ENCODE data around the gene C11orf52.
"Not testable (repeated sequence)": the region's sequence is repeated elsewhere in the genome, so short reads cannot be mapped to it uniquely, and the experiment has no call there.

C11orf52 gene

DNA sequence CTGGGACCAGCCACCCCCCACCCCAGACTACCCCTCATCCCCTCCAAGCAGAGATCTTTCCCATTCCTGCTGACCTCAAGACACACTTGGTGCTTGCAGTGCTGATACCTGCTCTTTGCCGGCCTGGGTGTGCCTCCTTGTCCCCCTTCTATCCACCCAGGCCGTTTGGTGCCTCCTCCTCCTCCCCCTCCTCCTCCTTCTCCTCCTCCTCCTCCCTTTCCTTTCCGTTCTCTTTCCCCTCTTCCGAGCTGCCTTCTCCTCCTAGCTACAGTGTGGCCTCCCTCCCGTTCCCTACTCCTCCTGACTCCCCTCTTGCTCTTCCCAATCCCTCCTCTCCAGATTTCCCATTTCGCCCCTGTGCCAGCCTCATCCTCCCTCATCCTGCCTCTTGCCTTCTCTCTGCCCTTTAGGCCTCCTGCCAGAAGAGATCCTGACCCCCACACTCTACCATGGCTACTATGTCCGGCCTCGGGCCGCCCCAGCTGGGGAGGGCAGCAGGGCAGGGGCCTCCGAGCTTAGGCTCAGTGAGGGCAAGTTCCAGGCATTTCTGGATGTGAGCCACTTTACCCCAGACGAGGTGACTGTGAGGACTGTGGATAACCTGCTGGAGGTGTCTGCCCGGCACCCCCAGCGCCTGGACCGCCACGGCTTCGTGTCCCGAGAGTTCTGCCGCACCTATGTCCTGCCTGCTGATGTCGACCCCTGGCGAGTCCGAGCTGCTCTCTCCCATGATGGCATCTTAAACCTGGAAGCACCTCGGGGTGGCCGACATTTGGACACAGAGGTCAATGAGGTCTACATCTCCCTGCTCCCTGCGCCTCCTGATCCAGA is 5.5 kb upstream of the C11orf52 start:
- no peak for DNase-seq

DNA sequence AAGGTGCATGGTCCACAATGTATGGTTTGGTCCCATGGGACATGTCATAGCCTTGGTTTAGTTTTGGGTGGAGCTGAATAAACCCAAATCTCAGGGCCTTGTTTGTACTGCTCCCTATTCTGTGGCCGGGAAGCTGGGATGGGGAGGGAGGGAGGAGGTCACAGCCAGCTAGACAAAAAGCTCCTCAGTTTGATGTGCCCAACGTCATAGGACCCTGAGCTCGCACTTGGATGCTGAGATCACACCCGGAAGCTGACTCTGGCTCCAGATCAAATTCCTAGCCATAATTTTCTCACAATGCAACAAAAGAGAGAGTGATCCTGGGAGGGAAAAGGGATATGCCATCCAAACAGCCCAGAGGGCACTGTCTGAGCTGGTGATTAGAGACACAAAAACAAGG is 4.7 kb upstream of the C11orf52 start:
- DNase-seq: no peak

DNA sequence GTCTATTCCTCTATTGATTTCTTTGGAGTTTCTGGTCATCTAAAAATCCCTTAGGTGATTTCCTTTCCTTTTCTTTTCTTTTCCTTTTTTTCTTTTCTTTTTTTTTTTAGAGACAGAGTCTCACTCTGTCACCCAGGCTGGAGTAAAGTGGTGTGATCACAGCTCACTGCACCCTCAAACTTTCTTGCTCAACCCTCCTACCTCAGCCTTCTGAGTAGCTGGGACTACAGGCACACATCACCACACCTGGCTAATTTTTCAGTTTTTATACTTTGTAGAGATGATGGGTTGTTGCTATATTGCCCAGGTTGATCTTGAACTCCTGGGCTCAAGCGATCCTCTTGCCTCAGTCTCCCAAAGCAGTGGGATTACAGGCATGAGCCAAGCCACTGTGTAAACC is 1.9 kb upstream of the C11orf52 start:
- no peak for DNase-seq

GRCh38 chr11:111917312-111917711 is 1.4 kb upstream of the C11orf52 start:
- no peak for DNase-seq

DNA sequence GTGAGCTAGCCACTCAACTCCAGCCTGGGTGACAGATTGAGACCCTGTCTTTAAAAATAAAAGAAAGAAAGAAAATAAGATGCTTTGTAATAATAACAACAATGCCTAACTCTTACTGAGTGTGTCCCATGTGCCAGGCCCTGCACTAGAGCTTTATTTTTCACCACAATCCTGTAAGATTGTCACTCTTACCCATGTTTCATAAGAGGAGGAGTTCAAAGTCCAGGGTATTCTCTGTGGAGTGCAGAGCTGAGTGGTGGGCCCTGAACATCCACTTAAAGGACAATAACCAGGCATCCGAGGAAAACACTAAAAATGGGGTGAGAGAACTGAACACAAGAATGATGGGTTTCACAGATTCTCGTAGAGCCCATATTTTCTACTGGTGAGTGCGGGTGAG is 925 bp upstream of the C11orf52 start:
- DNase-seq: no peak

DNA sequence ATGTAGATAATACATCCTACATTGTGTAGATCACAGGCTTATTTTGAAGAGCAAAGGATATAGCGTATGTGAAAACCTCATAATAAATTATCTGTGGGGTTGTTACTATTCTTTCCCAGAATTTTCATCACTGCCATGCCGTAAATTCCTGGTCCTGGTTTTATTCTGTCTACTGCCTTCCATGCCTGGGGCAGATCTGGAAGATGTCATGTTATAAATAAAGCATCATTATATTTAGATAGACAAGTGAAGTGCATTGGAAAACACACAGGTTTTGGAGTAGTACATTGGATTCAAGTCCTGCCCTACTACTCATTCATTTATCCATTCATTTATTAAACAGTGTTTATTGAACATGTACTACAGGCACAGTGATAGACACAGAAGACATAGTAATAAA is 2.2 kb downstream of the C11orf52 start:
- no peak for DNase-seq

- no peak for DNase-seq
Observed at GRCh38 chr11:111921541-111922230, 3.0 kb downstream of the C11orf52 start.

- DNase-seq: no peak
Observed at GRCh38 chr11:111922803-111923202, 4.1 kb downstream of the C11orf52 start.

DNA sequence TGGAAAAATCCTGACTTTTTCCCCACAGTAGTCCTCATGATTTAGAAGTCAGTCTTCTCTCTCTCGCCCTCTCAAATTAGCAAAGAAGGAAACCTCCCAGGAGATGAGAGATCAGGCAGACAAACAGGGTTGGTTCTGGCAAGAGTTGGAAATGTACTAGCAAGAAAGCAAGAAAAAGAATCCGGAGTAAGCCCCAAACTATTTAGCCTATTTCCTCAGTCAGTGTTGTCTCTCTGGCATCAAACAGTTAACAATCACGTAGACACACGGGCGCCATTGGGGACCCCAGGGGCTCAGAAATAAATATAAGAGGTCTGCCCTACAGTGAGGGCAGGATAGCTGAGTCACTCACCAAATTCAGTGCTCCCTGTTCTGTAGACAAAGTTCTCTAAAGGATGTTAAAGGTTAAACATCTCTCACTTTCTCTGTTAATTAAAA is 4.7 kb downstream of the C11orf52 start:
- no peak for DNase-seq

- DNase-seq: no peak
Observed at GRCh38 chr11:111923951-111924350, 5.2 kb downstream of the C11orf52 start.

- DNase-seq: no peak
Observed at GRCh38 chr11:111925953-111926352, 7.2 kb downstream of the C11orf52 start.

DNA sequence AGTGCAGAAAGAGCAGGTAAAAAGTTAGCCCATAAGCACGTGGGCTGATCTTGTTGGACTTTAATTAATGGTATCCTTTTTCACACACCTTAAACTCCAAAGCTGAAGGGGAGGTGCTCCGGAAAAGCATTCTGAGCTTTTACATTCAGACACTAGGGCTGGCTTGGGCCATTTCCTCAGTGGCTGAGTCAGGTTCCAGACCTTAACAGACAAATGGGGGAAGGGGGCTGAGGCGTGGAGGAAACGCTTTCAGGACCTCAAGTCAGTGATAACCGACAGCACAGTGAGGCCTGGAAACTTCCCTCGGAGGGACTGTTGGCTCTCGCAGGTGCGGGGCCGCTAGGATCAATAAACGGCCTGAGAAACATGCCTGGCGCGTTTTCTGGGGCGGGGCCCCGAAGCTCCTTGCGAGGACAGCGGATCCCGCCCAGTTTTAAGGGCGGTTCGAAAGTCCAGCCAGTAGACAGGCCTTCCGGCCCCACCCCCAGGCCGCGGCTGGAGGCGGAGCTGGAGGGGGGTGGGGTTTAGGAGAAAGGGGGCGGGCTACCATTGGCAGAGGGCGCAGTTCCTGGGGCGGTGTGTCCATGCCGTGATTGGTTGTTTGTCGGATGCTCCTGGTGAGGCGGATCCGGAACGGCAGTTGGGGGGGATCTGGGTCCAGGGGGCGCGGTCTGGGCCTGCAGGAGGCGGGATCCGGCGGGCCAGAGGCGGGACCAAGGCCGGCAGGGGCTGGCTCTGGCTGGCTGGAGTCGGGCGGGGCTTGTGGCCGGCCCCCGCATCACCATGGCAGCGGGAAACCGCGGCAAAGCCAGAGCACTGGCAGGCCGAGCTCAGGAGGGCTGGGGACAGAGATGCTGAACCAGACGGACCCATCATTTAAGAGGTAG is 8.0 kb downstream of the C11orf52 start:
- DNase-seq: peak; percentile 92

DNA sequence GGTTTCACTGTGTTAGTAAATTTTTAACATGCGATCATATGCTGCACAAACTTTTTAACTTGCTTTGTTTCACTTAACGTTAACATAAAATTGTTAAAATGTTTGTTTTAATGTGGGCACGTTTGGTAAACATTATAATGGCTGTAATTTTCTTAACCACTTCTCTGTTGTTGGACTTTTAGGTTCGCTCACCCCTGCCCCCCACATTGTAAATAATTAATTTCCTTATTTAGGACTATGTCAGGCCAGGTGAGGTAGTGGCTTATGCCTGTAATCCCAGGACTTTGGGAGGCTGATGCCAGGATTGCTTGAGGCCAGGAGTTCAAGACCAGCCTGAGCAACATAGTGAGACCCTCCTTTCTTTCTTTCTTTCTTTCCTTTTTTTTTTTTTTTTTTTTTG is 11.8 kb downstream of the C11orf52 start:
- DNase-seq: no peak

DNA sequence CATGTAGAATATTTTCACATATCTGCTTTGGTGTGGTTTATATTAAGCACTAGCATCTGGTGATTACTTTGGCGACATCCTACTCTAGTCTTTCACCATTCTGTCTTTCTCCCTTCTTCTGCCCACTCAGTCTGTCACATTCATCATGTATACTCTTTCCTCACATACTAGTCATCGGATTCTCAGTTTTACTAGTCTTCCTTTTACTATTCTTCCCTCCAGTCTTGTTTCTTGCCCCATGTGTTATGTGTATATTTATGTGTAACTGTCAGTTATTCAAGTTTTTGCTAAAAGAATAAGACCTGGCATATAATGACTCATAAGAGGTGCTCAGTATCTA is 13.9 kb downstream of the C11orf52 start:
- DNase-seq: no peak

DNA sequence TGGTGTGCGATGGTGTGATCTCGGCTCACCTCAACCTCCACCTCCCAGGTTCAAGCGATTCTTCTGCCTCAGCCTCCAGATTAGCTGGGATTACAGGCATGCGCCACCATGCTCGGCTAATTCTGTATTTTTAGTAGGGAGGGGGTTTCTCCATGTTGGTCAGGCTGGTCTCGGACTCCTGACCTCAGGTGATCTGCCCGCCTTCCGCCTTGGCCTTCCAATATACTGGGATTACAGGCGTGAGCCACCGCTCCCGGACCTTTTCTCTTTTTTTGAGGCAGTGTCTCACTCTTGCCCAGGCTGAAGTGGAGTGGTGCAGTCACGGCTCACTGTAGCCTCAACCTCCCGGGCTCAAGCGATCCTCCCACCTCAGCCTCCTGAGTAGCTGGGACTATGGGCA is 14.5 kb downstream of the C11orf52 start:
- DNase-seq: not testable (repeated sequence)

DNA sequence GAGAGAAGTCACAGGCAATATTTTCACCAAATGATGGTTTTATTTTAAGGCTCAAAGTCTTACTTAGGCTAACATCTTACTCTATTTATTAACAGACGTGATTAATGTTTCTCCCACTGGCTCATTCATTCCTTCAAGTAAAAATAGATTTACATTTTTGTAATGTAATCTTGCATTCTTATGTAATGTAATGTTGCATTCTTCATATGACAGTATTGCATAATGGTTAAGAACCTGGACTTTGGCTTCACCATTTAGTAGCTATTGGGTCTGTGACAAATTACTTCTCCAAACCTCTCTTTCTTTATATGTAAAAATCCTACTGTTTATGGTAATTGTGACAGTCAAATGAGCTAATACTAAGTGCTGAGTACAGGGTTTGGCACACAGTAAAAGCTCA is 15.2 kb downstream of the C11orf52 start:
- no peak for DNase-seq

- DNase-seq: no peak
Observed at GRCh38 chr11:111934306-111934705, 15.6 kb downstream of the C11orf52 start.

- no peak for DNase-seq
Observed at GRCh38 chr11:111935317-111936039, 16.8 kb downstream of the C11orf52 start.

- no peak for DNase-seq
Observed at GRCh38 chr11:111936040-111936540, 17.4 kb downstream of the C11orf52 start.

DNA sequence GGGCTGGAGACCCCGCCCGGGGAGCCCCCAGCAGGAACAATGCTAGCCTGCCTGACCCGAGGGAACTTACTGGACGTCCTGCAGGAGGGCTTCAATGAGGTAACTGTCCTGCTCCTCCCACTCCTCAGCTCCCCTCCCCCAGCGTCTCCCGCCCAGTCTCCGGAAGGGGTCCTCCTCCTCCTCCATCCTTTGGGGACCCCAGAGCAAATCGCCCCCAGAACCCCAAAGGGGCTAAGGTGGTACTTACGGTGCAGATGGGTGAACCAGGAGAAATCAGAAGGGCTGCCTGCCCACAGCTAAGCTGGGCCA is 18.7 kb downstream of the C11orf52 start:
- no peak for DNase-seq

GRCh38 chr11:111937844-111938243 is 19.1 kb downstream of the C11orf52 start:
- DNase-seq: no peak

DNA sequence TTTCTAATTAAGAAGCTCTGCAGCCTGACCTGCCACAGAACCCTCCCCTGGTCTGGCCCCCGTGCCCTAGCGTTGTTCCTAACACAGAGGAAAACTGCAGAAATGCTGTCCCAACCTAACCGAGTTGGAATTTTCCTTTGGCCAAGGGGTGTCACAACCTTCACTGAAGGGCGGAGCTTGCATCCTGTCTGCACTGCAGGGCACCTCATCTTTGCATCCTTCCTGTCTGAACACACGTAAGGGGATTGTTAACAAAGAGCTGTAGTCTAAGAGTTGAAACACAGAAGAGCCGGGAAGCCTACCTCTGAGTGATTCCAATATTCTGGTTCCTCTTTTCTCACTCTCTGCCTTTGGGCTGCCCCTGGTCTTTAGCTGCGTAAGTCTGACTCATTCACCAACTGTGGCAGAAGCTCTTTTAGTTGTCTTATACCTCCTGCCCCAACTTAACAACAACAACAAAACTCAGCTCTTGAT is 20.0 kb downstream of the C11orf52 start:
- DNase-seq: no peak

All from 8988T (cell line).